ENCODE measurements around the gene COLGALT1.
A peak's percentile ranks its signal among the peaks of the same experiment; 100 is the strongest.

The COLGALT1 gene

GRCh38 chr19:17604372-17605025, 49.0 kb downstream of the COLGALT1 start:
- Histone ChIP-seq H2BK120ac (ENCODE audit: low read depth, low read length) (no peak overlapping the region), H3K14ac (ENCODE audit: low read length) (no peak overlapping the region), H3K4me2 (ENCODE audit: insufficient read depth, low read length, poor library complexity, severe bottlenecking) (no peak overlapping the region), H3K23ac (ENCODE audit: low read depth, low read length, poor library complexity) (no peak overlapping the region), H2BK5ac (ENCODE audit: low read length) (no peak overlapping the region), H3K79me1 (ENCODE audit: low read depth, low read length) (no peaks in the 10 kb centered on the region), H3K4me3 (ENCODE audit: low read length in 2 of 2) (no peak overlapping the region), H3K18ac (ENCODE audit: low read length) (no peak overlapping the region), H3K9me3 (replicated peaks in 1 of 2; ENCODE audit: control insufficient read depth in 2 of 2, insufficient read depth in 1 of 2, low read depth in 1 of 2, low read length in 2 of 2) (peaks cover 0 to 2% of the 10 kb centered on the region in 2 donors), H3K4me1 (ENCODE audit: control insufficient read depth in 2 of 2, insufficient read depth in 1 of 2, low read depth in 1 of 2, low read length in 2 of 2) (peaks cover 0 to 13% of the 10 kb centered on the region in 2 donors), H3K9ac (ENCODE audit: low read depth, low read length, poor library complexity) (no peak overlapping the region), H3K4ac (ENCODE audit: low read length) (no peak overlapping the region), H2BK15ac (ENCODE audit: low read length) (no peak overlapping the region), H3K36me3 (replicated peaks in 1 of 2; ENCODE audit: control insufficient read depth in 2 of 2, insufficient read depth in 2 of 2, low read length in 2 of 2) (no peaks in the 10 kb centered on the region), H3K27ac (replicated peaks; ENCODE audit: low read length) (no peak overlapping the region), H3K27me3 (ENCODE audit: control insufficient read depth in 3 of 3, insufficient read depth in 3 of 3, low read depth in 1 of 3, low read length in 3 of 3) (no peaks in the 10 kb centered on the region), H2AK5ac (ENCODE audit: low read depth, low read length) (peak overlapping the region; percentile 27), H4K8ac (ENCODE audit: low read depth, low read length) (no peak overlapping the region), H4K91ac (ENCODE audit: low read depth, low read length, poor library complexity) (no peak overlapping the region), H2AFZ (ENCODE audit: low read length) (no peak overlapping the region), H2BK12ac (ENCODE audit: low read length) (no peak overlapping the region)
- WGBS, 2 donors (ENCODE audit: extremely low coverage in 2 of 2, insufficient read length in 2 of 2, insufficient replicate concordance in 1 of 2), result no CpG with 5 or more reads among the region's 8 CpGs
- DNase-seq (ENCODE audit: low spot score), result no peak

GRCh38 chr19:17605117-17605516, 49.7 kb downstream of the COLGALT1 start:
- Histone ChIP-seq H3K4me3 (ENCODE audit: low read length in 2 of 2) (no peak overlapping the region), H3K27ac (replicated peaks; ENCODE audit: low read length) (no peak overlapping the region), H3K4me2 (ENCODE audit: insufficient read depth, low read length, poor library complexity, severe bottlenecking) (no peak overlapping the region), H3K4ac (ENCODE audit: low read length) (no peak overlapping the region), H3K14ac (ENCODE audit: low read length) (no peak overlapping the region), H3K27me3 (ENCODE audit: control insufficient read depth in 3 of 3, insufficient read depth in 3 of 3, low read depth in 1 of 3, low read length in 3 of 3) (no peaks in the 10 kb centered on the region), H3K9me3 (replicated peaks in 1 of 2; ENCODE audit: control insufficient read depth in 2 of 2, insufficient read depth in 1 of 2, low read depth in 1 of 2, low read length in 2 of 2) (peaks cover 0 to 2% of the 10 kb centered on the region in 2 donors), H4K8ac (ENCODE audit: low read depth, low read length) (no peak overlapping the region), H2AFZ (ENCODE audit: low read length) (no peak overlapping the region), H3K23ac (ENCODE audit: low read depth, low read length, poor library complexity) (no peak overlapping the region), H2AK5ac (ENCODE audit: low read depth, low read length) (peak overlapping the region; percentile 27), H3K4me1 (ENCODE audit: control insufficient read depth in 2 of 2, insufficient read depth in 1 of 2, low read depth in 1 of 2, low read length in 2 of 2) (peaks cover 0 to 13% of the 10 kb centered on the region in 2 donors), H2BK15ac (ENCODE audit: low read length) (no peak overlapping the region), H2BK12ac (ENCODE audit: low read length) (no peak overlapping the region), H3K9ac (ENCODE audit: low read depth, low read length, poor library complexity) (no peak overlapping the region), H2BK120ac (ENCODE audit: low read depth, low read length) (no peak overlapping the region), H2BK5ac (ENCODE audit: low read length) (no peak overlapping the region), H3K79me1 (ENCODE audit: low read depth, low read length) (no peaks in the 10 kb centered on the region), H4K91ac (ENCODE audit: low read depth, low read length, poor library complexity) (no peak overlapping the region), H3K18ac (ENCODE audit: low read length) (no peak overlapping the region), H3K36me3 (replicated peaks in 1 of 2; ENCODE audit: control insufficient read depth in 2 of 2, insufficient read depth in 2 of 2, low read length in 2 of 2) (no peaks in the 10 kb centered on the region)
- DNase-seq (ENCODE audit: low spot score), result no peak
- WGBS, 2 donors (ENCODE audit: extremely low coverage in 2 of 2, insufficient read length in 2 of 2, insufficient replicate concordance in 1 of 2), result no CpG with 5 or more reads among the region's 8 CpGs

- Histone ChIP-seq H3K4me1 (ENCODE audit: control insufficient read depth in 2 of 2, insufficient read depth in 1 of 2, low read depth in 1 of 2, low read length in 2 of 2) (peaks cover 0 to 13% of the 10 kb centered on the region in 2 donors), H2BK15ac (ENCODE audit: low read length) (no peak overlapping the region), H4K8ac (ENCODE audit: low read depth, low read length) (no peak overlapping the region), H3K23ac (ENCODE audit: low read depth, low read length, poor library complexity) (peak overlapping the region; percentile 82), H2BK120ac (ENCODE audit: low read depth, low read length) (no peak overlapping the region), H3K36me3 (replicated peaks in 1 of 2; ENCODE audit: control insufficient read depth in 2 of 2, insufficient read depth in 2 of 2, low read length in 2 of 2) (no peaks in the 10 kb centered on the region), H3K27ac (replicated peaks; ENCODE audit: low read length) (peak overlapping the region; percentile 98), H2AFZ (ENCODE audit: low read length) (no peak overlapping the region), H3K4me3 (ENCODE audit: low read length in 2 of 2) (peak overlapping the region in 1 of 2 donors; percentile 79), H3K79me1 (ENCODE audit: low read depth, low read length) (no peaks in the 10 kb centered on the region), H3K14ac (ENCODE audit: low read length) (peak overlapping the region; percentile 89), H2AK5ac (ENCODE audit: low read depth, low read length) (no peak overlapping the region), H3K18ac (ENCODE audit: low read length) (peak overlapping the region; percentile 97), H3K9me3 (replicated peaks in 1 of 2; ENCODE audit: control insufficient read depth in 2 of 2, insufficient read depth in 1 of 2, low read depth in 1 of 2, low read length in 2 of 2) (peaks cover 0 to 1% of the 10 kb centered on the region in 2 donors), H4K91ac (ENCODE audit: low read depth, low read length, poor library complexity) (peak overlapping the region; percentile 90), H3K27me3 (ENCODE audit: control insufficient read depth in 3 of 3, insufficient read depth in 3 of 3, low read depth in 1 of 3, low read length in 3 of 3) (no peaks in the 10 kb centered on the region), H3K4me2 (ENCODE audit: insufficient read depth, low read length, poor library complexity, severe bottlenecking) (peak overlapping the region; percentile 98), H3K4ac (ENCODE audit: low read length) (no peak overlapping the region), H2BK5ac (ENCODE audit: low read length) (no peak overlapping the region), H3K9ac (ENCODE audit: low read depth, low read length, poor library complexity) (peak overlapping the region; percentile 93), H2BK12ac (ENCODE audit: low read length) (no peak overlapping the region)
- peak; percentile 93 for DNase-seq (ENCODE audit: low spot score)
- WGBS, 2 donors (ENCODE audit: extremely low coverage in 2 of 2, insufficient read length in 2 of 2, insufficient replicate concordance in 1 of 2), result no CpG with 5 or more reads among the region's 85 CpGs
Measured at GRCh38 chr19:17605761-17606589, 50.5 kb downstream of the COLGALT1 start.

GRCh38 chr19:17606590-17607185, 51.2 kb downstream of the COLGALT1 start:
- Histone ChIP-seq H3K9me3 (replicated peaks in 1 of 2; ENCODE audit: control insufficient read depth in 2 of 2, insufficient read depth in 1 of 2, low read depth in 1 of 2, low read length in 2 of 2) (no peaks in the 10 kb centered on the region), H3K4ac (ENCODE audit: low read length) (no peak overlapping the region), H3K9ac (ENCODE audit: low read depth, low read length, poor library complexity) (no peak overlapping the region), H2BK5ac (ENCODE audit: low read length) (no peak overlapping the region), H3K18ac (ENCODE audit: low read length) (peak overlapping the region; percentile 85), H3K36me3 (replicated peaks in 1 of 2; ENCODE audit: control insufficient read depth in 2 of 2, insufficient read depth in 2 of 2, low read length in 2 of 2) (no peaks in the 10 kb centered on the region), H2AK5ac (ENCODE audit: low read depth, low read length) (no peak overlapping the region), H3K23ac (ENCODE audit: low read depth, low read length, poor library complexity) (peak overlapping the region; percentile 82), H3K27ac (replicated peaks; ENCODE audit: low read length) (no peak overlapping the region), H2BK120ac (ENCODE audit: low read depth, low read length) (no peak overlapping the region), H4K8ac (ENCODE audit: low read depth, low read length) (no peak overlapping the region), H3K4me3 (ENCODE audit: low read length in 2 of 2) (peak overlapping the region in 1 of 2 donors; percentile 79), H2BK15ac (ENCODE audit: low read length) (no peak overlapping the region), H3K4me1 (ENCODE audit: control insufficient read depth in 2 of 2, insufficient read depth in 1 of 2, low read depth in 1 of 2, low read length in 2 of 2) (peaks cover 0 to 9% of the 10 kb centered on the region in 2 donors), H4K91ac (ENCODE audit: low read depth, low read length, poor library complexity) (no peak overlapping the region), H3K27me3 (ENCODE audit: control insufficient read depth in 3 of 3, insufficient read depth in 3 of 3, low read depth in 1 of 3, low read length in 3 of 3) (no peaks in the 10 kb centered on the region), H3K79me1 (ENCODE audit: low read depth, low read length) (no peaks in the 10 kb centered on the region), H2BK12ac (ENCODE audit: low read length) (no peak overlapping the region), H2AFZ (ENCODE audit: low read length) (no peak overlapping the region), H3K14ac (ENCODE audit: low read length) (no peak overlapping the region), H3K4me2 (ENCODE audit: insufficient read depth, low read length, poor library complexity, severe bottlenecking) (peak overlapping the region; percentile 98)
- WGBS, 2 donors (ENCODE audit: extremely low coverage in 2 of 2, insufficient read length in 2 of 2, insufficient replicate concordance in 1 of 2), result no CpG with 5 or more reads among the region's 18 CpGs
- no peak for DNase-seq (ENCODE audit: low spot score)

All from neuronal stem cell (in vitro differentiated cells).